KMS-11 (cell line): Measurements from ENCODE around the gene IGFBPL1.

Source experiments
- H2AFZ ChIP-seq: fragments of 200-600 bp; sonication (generic); 2 replicates; pipeline ENCODE4 v1.6.1; 2016; ENCODE audit warnings: antibody characterized with exemption, mixed run types, low read depth
- H3K27ac ChIP-seq: fragments of 200-600 bp; sonication (generic); 2 replicates; pipeline ENCODE4 v1.6.1; 2016; ENCODE audit warnings: mild to moderate bottlenecking, mixed run types
- H3K27me3 ChIP-seq: fragments of 200-600 bp; sonication (generic); 2 replicates; pipeline ENCODE4 v1.6.1; 2017; ENCODE audit warnings: mild to moderate bottlenecking, low read depth, mixed run types, moderate library complexity; ENCODE audit not compliant: insufficient read depth
- H3K36me3 ChIP-seq: fragments of 200-600 bp; sonication (generic); 2 replicates; pipeline ENCODE4 v1.6.1; 2017; ENCODE audit warnings: mild to moderate bottlenecking, mixed run types; ENCODE audit not compliant: insufficient read depth
- H3K4me1 ChIP-seq: fragments of 200-600 bp; sonication (generic); 2 replicates; pipeline ENCODE4 v1.6.1; 2016; ENCODE audit warnings: mild to moderate bottlenecking, low read depth, mixed run types; ENCODE audit not compliant: poor library complexity, severe bottlenecking
- H3K4me2 ChIP-seq: fragments of 200-600 bp; sonication (generic); 2 replicates; pipeline ENCODE4 v1.7.0; 2016; ENCODE audit warnings: mild to moderate bottlenecking, mixed run types
- H3K4me3 ChIP-seq: fragments of 200-600 bp; sonication (generic); IDR thresholded peaks from 2 replicates; pipeline ENCODE4 v1.6.1; 2017; ENCODE audit warnings: low read depth, low read length, mixed read lengths; ENCODE audit not compliant: insufficient read depth
- H3K79me2 ChIP-seq: fragments of 200-600 bp; sonication (generic); 2 replicates; pipeline ENCODE4 v1.6.1; 2016; ENCODE audit warnings: low read depth, mixed run types; ENCODE audit not compliant: insufficient read depth
- H3K9ac ChIP-seq: fragments of 200-600 bp; sonication (generic); 2 replicates; pipeline ENCODE4 v1.6.1; 2016; ENCODE audit warnings: mild to moderate bottlenecking, mixed run types
- H4K20me1 ChIP-seq: fragments of 200-600 bp; sonication (generic); 2 replicates; pipeline ENCODE4 v1.6.1; 2016; ENCODE audit warnings: mild to moderate bottlenecking, mixed run types; ENCODE audit not compliant: insufficient read depth
- CTCF ChIP-seq: fragments of 200-600 bp; sonication (generic); conservative IDR thresholded peaks from 2 replicates; pipeline ENCODE4 v1.6.1; 2017; ENCODE audit warnings: low read depth, mild to moderate bottlenecking, antibody characterized with exemption, low read length, moderate library complexity, mixed read lengths

The IGFBPL1 gene

GRCh38 chr9:38416461-38416860, 7.8 kb downstream of the IGFBPL1 start:
- TF ChIP-seq CTCF = no peak
- no peaks in the 10 kb centered on the region for H3K27me3 ChIP-seq

GRCh38 chr9:38415856-38416255, 8.4 kb downstream of the IGFBPL1 start:
- Histone ChIP-seq H3K27ac (no peak overlapping the region), H3K4me2 (no peak overlapping the region), H3K9ac (no peak overlapping the region), H3K4me3 (no peak overlapping the region), H3K27me3 (no peaks in the 10 kb centered on the region), H3K4me1 (no peaks in the 10 kb centered on the region), H2AFZ (no peak overlapping the region), H3K36me3 (no peaks in the 10 kb centered on the region), H3K79me2 (no peaks in the 10 kb centered on the region), H4K20me1 (no peaks in the 10 kb centered on the region)
- TF ChIP-seq CTCF = no peak

More at GRCh38 chr9:38416461-38416860, 7.8 kb downstream of the IGFBPL1 start:
- Histone ChIP-seq H4K20me1 (no peaks in the 10 kb centered on the region), H3K36me3 (no peaks in the 10 kb centered on the region), H3K9ac (no peak overlapping the region), H2AFZ (no peak overlapping the region), H3K79me2 (no peaks in the 10 kb centered on the region), H3K4me3 (no peak overlapping the region), H3K4me2 (no peak overlapping the region), H3K4me1 (no peaks in the 10 kb centered on the region), H3K27ac (no peak overlapping the region)

GRCh38 chr9:38414040-38414723, 10.1 kb downstream of the IGFBPL1 start:
- H3K4me3 ChIP-seq = no peak overlapping the region
- no peak for TF ChIP-seq CTCF
- H2AFZ ChIP-seq = no peak overlapping the region
- H4K20me1 ChIP-seq = no peaks in the 10 kb centered on the region
- H3K27ac ChIP-seq = no peak overlapping the region
- no peak overlapping the region for H3K4me2 ChIP-seq
- H3K4me1 ChIP-seq = no peaks in the 10 kb centered on the region
- no peaks in the 10 kb centered on the region for H3K27me3 ChIP-seq
- H3K9ac ChIP-seq = no peak overlapping the region
- H3K79me2 ChIP-seq = no peaks in the 10 kb centered on the region
- no peaks in the 10 kb centered on the region for H3K36me3 ChIP-seq

- H3K27ac ChIP-seq = no peak overlapping the region
- no peaks in the 10 kb centered on the region for H3K27me3 ChIP-seq
- no peak overlapping the region for H3K4me3 ChIP-seq
- no peak for TF ChIP-seq CTCF
- H3K9ac ChIP-seq = no peak overlapping the region
- no peaks in the 10 kb centered on the region for H3K4me1 ChIP-seq
- H3K36me3 ChIP-seq = no peaks in the 10 kb centered on the region
- no peaks in the 10 kb centered on the region for H3K79me2 ChIP-seq
- H2AFZ ChIP-seq = no peak overlapping the region
- H4K20me1 ChIP-seq = no peaks in the 10 kb centered on the region
- no peak overlapping the region for H3K4me2 ChIP-seq
Observed at GRCh38 chr9:38413283-38413682, 11.0 kb downstream of the IGFBPL1 start.
